Measurements from ENCODE around the gene TRMT44. TPM values are rescaled to one million over a fixed set of nuclear protein-coding genes. Genes with fewer than 3 reads are reported as not detected.
A peak's percentile ranks its signal among the peaks of the same experiment; 100 is the strongest.

Gene TRMT44
- total and polyA plus RNA-seq, 4 experiments from 2014 or later, result 4.3 to 33.0 (median 20.6) TPM

DNA sequence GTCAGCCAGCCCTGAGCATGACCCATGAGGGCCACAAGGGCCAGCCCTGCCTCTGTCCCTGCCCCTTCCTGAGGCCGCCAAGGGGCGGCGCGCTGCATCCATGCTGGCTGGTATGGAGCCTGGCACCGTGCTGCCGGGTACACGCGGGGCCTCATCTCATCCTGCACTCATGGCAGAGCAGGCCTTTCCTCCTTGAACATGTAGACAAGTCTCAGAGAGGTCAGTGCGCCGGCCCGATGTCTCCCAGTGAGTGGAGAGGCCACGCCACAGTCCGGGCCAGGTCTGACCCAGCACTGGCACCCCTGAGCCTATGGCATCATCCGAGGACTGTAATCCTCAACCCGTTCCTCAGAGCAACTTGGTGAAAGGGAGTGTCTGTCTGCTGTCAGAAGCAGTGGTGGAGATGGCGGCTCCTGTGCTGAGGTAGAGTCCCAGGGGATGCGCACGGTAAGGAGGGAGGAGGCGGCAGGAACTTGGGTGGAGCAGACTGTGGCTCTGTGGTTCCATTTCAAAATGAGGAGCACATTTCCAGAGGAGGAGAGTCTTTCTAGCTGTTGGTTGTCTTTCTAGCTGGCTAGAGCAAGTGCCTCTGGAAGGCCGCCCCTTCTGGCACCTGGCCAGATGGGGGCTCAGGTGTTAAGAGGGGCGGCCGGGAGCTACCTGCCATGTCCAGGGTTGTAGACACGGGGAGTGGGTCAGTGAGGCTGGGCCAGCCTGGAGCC lies 32.8 kb downstream of the TRMT44 start:
- H3K27me3 Mint-ChIP-seq, result no peaks in the 10 kb centered on the region
- peaks cover 25 to 32% of the 10 kb centered on the region in 2 donors for H3K36me3 Mint-ChIP-seq
- Histone ChIP-seq H3K27me3 (ENCODE audit: insufficient read depth, low read length) (no peaks in the 10 kb centered on the region), H3K36me3 (ENCODE audit: insufficient read depth, low read length) (peaks cover 8% of the 10 kb centered on the region), H3K4me3 (ENCODE audit: low read length in 2 of 2) (no peak overlapping the region), H3K9me3 (ENCODE audit: control insufficient read depth in 1 of 2, low read length in 2 of 2) (no peaks in the 10 kb centered on the region), H3K27ac (ENCODE audit: low read depth, low read length) (no peak overlapping the region), H3K4me1 (ENCODE audit: insufficient read depth, low read length) (no peaks in the 10 kb centered on the region)
- intact Hi-C loops (cut with micrococcal nuclease), result no loop called here
- peaks cover 0 to 4% (median 2%) of the 10 kb centered on the region in 4 donors for H3K4me1 Mint-ChIP-seq
- H3K27ac Mint-ChIP-seq, result peak overlapping the region in 1 of 7 donors; percentile 37
- POLR2A ChIA-PET (ENCODE audit: partially characterized antibody), result no interaction called here
- CTCF ChIA-PET (ENCODE audit: partially characterized antibody), result no interaction called here
- H3K9me3 Mint-ChIP-seq, result no peaks in the 10 kb centered on the region
- H3K4me3 Mint-ChIP-seq, result no peak overlapping the region
- DNase-seq, result no peak

- POLR2A ChIA-PET (ENCODE audit: partially characterized antibody), result no interaction called here
- H3K27ac Mint-ChIP-seq, result no peak overlapping the region
- H3K9me3 Mint-ChIP-seq, result no peaks in the 10 kb centered on the region
- Histone ChIP-seq H3K36me3 (ENCODE audit: insufficient read depth, low read length) (peaks cover 6% of the 10 kb centered on the region), H3K9me3 (ENCODE audit: control insufficient read depth in 1 of 2, low read length in 2 of 2) (no peaks in the 10 kb centered on the region), H3K27me3 (ENCODE audit: insufficient read depth, low read length) (no peaks in the 10 kb centered on the region), H3K4me3 (ENCODE audit: low read length in 2 of 2) (no peak overlapping the region), H3K27ac (ENCODE audit: low read depth, low read length) (no peak overlapping the region), H3K4me1 (ENCODE audit: insufficient read depth, low read length) (no peaks in the 10 kb centered on the region)
- peaks cover 24 to 27% of the 10 kb centered on the region in 2 donors for H3K36me3 Mint-ChIP-seq
- peaks cover 0 to 4% (median under 1%) of the 10 kb centered on the region in 4 donors for H3K4me1 Mint-ChIP-seq
- no peak for DNase-seq
- CTCF ChIA-PET (ENCODE audit: partially characterized antibody), result no interaction called here
- no peaks in the 10 kb centered on the region for H3K27me3 Mint-ChIP-seq
- intact Hi-C loops (cut with micrococcal nuclease), result no loop called here
- H3K4me3 Mint-ChIP-seq, result no peak overlapping the region
These were observed 33.5 kb downstream of the TRMT44 start for GRCh38 chr4:8473920-8474590.

DNA sequence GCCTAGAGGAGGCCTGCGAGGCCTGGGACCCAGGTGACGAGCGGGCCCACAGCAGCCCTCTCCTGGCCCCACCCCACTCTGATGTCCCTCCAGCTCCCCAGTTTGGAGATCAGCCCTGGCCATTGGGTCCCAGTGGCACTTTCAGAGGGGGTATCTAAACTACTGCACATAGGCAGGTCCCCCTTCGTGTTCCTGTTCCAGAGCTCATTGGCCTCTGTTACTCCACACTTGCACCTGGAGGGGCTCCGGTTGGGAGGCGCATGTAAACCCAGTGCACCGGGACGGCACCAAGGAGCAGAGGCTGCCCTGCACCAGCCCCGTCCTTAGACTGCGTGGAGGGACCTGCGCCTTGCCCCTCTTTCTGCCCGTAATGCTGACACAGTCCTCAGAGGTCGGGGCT lies 34.3 kb downstream of the TRMT44 start:
- Histone ChIP-seq H3K4me1 (ENCODE audit: insufficient read depth, low read length) (no peaks in the 10 kb centered on the region), H3K36me3 (ENCODE audit: insufficient read depth, low read length) (no peaks in the 10 kb centered on the region), H3K4me3 (ENCODE audit: low read length in 2 of 2) (no peak overlapping the region), H3K27ac (ENCODE audit: low read depth, low read length) (no peak overlapping the region), H3K27me3 (ENCODE audit: insufficient read depth, low read length) (no peaks in the 10 kb centered on the region), H3K9me3 (ENCODE audit: control insufficient read depth in 1 of 2, low read length in 2 of 2) (no peaks in the 10 kb centered on the region)
- Mint-ChIP-seq H3K4me1 (peaks cover 0 to 4% (median 2%) of the 10 kb centered on the region in 4 donors), H3K9me3 (no peaks in the 10 kb centered on the region), H3K4me3 (no peak overlapping the region), H3K27ac (peak overlapping the region in 1 of 7 donors; percentile 65), H3K36me3 (peaks cover 24% of the 10 kb centered on the region in 2 donors), H3K27me3 (no peaks in the 10 kb centered on the region)
- CTCF ChIA-PET (ENCODE audit: partially characterized antibody), result no interaction called here
- POLR2A ChIA-PET (ENCODE audit: partially characterized antibody), result no interaction called here
- DNase-seq, result no peak
- intact Hi-C loops (cut with micrococcal nuclease), result no loop called here

- POLR2A ChIA-PET (ENCODE audit: partially characterized antibody), result no interaction called here
- no peaks in the 10 kb centered on the region for H3K9me3 ChIP-seq (ENCODE audit: control insufficient read depth in 1 of 2, low read length in 2 of 2)
- intact Hi-C loops (cut with micrococcal nuclease), result no loop called here
- H3K36me3 ChIP-seq (ENCODE audit: insufficient read depth, low read length), result no peaks in the 10 kb centered on the region
- no peaks in the 10 kb centered on the region for H3K4me1 ChIP-seq (ENCODE audit: insufficient read depth, low read length)
- CTCF ChIA-PET (ENCODE audit: partially characterized antibody), result interaction anchor here (0.6 kb wide), 1 partner anchor 878 kb away, joined by 3 read pairs; no protein-coding TSS in a partner anchor
- Mint-ChIP-seq H3K4me1 (peaks cover 0 to 2% (median under 1%) of the 10 kb centered on the region in 4 donors), H3K27me3 (no peaks in the 10 kb centered on the region), H3K9me3 (no peaks in the 10 kb centered on the region), H3K36me3 (peaks cover 21 to 23% of the 10 kb centered on the region in 2 donors), H3K4me3 (no peak overlapping the region), H3K27ac (peak overlapping the region in 1 of 7 donors; percentile 35)
- DNase-seq, result no peak
- H3K4me3 ChIP-seq (ENCODE audit: low read length in 2 of 2), result no peak overlapping the region
- H3K27me3 ChIP-seq (ENCODE audit: insufficient read depth, low read length), result no peaks in the 10 kb centered on the region
- H3K27ac ChIP-seq (ENCODE audit: low read depth, low read length), result no peak overlapping the region
These were observed 35.4 kb downstream of the TRMT44 start for GRCh38 chr4:8475751-8476575.

- Mint-ChIP-seq H3K36me3 (peaks cover 17 to 21% of the 10 kb centered on the region in 2 donors), H3K9me3 (no peaks in the 10 kb centered on the region), H3K27ac (no peak overlapping the region), H3K4me3 (no peak overlapping the region), H3K27me3 (no peaks in the 10 kb centered on the region), H3K4me1 (peaks cover 0 to 2% (median under 1%) of the 10 kb centered on the region in 4 donors)
- ChIA-PET CTCF (ENCODE audit: partially characterized antibody) (no interaction called here), POLR2A (ENCODE audit: partially characterized antibody) (no interaction called here)
- Histone ChIP-seq H3K4me1 (ENCODE audit: insufficient read depth, low read length) (no peaks in the 10 kb centered on the region), H3K9me3 (ENCODE audit: control insufficient read depth in 1 of 2, low read length in 2 of 2) (no peaks in the 10 kb centered on the region), H3K4me3 (ENCODE audit: low read length in 2 of 2) (no peak overlapping the region), H3K36me3 (ENCODE audit: insufficient read depth, low read length) (no peaks in the 10 kb centered on the region), H3K27me3 (ENCODE audit: insufficient read depth, low read length) (no peaks in the 10 kb centered on the region), H3K27ac (ENCODE audit: low read depth, low read length) (no peak overlapping the region)
- no peak for DNase-seq
- intact Hi-C loops (cut with micrococcal nuclease), result no loop called here
These were observed 36.6 kb downstream of the TRMT44 start for GRCh38 chr4:8477095-8477635.

DNA sequence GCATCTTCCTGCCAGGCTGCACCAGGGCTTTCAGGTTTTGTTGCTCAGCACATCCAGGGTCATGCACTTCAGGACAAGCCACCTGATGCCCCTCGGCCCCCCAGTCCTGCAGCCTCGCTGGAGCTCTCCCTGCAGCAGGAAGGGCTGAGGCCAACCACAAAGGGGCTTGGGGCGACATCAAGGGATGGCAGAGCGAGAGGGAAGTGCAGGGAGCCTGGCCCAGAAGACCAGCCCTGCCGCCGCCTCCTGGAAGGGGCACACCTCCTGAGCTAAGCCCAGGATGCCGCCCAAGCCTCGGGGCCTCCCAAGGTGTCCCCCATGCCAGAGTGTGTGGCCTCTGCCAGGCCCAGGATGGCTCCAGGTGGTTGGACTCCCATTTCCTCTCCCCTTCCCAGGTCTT lies 37.1 kb downstream of the TRMT44 start:
- no peak overlapping the region for H3K4me3 ChIP-seq (ENCODE audit: low read length in 2 of 2)
- ChIA-PET POLR2A (ENCODE audit: partially characterized antibody) (no interaction called here), CTCF (ENCODE audit: partially characterized antibody) (no interaction called here)
- Mint-ChIP-seq H3K9me3 (no peaks in the 10 kb centered on the region), H3K27ac (no peak overlapping the region), H3K27me3 (no peaks in the 10 kb centered on the region), H3K4me1 (peaks cover 0 to 2% (median under 1%) of the 10 kb centered on the region in 4 donors), H3K4me3 (no peak overlapping the region), H3K36me3 (peaks cover 17 to 21% of the 10 kb centered on the region in 2 donors)
- DNase-seq, result no peak
- no peaks in the 10 kb centered on the region for H3K27me3 ChIP-seq (ENCODE audit: insufficient read depth, low read length)
- H3K4me1 ChIP-seq (ENCODE audit: insufficient read depth, low read length), result no peaks in the 10 kb centered on the region
- no peaks in the 10 kb centered on the region for H3K9me3 ChIP-seq (ENCODE audit: control insufficient read depth in 1 of 2, low read length in 2 of 2)
- H3K27ac ChIP-seq (ENCODE audit: low read depth, low read length), result no peak overlapping the region
- intact Hi-C loops (cut with micrococcal nuclease), result no loop called here
- H3K36me3 ChIP-seq (ENCODE audit: insufficient read depth, low read length), result no peaks in the 10 kb centered on the region

GRCh38 chr4:8478371-8478770 lies 37.8 kb downstream of the TRMT44 start:
- DNase-seq, result no peak
- H3K4me1 ChIP-seq (ENCODE audit: insufficient read depth, low read length), result no peaks in the 10 kb centered on the region
- H3K27ac ChIP-seq (ENCODE audit: low read depth, low read length), result no peak overlapping the region
- peaks cover 17 to 21% of the 10 kb centered on the region in 2 donors for H3K36me3 Mint-ChIP-seq
- H3K36me3 ChIP-seq (ENCODE audit: insufficient read depth, low read length), result no peaks in the 10 kb centered on the region
- ChIA-PET CTCF (ENCODE audit: partially characterized antibody) (no interaction called here), POLR2A (ENCODE audit: partially characterized antibody) (no interaction called here)
- H3K4me3 Mint-ChIP-seq, result no peak overlapping the region
- intact Hi-C loops (cut with micrococcal nuclease), result no loop called here
- peak overlapping the region in 2 of 7 donors; percentile 74 to 75 for H3K27ac Mint-ChIP-seq
- H3K27me3 ChIP-seq (ENCODE audit: insufficient read depth, low read length), result no peaks in the 10 kb centered on the region
- H3K9me3 ChIP-seq (ENCODE audit: control insufficient read depth in 1 of 2, low read length in 2 of 2), result no peaks in the 10 kb centered on the region
- no peak overlapping the region for H3K4me3 ChIP-seq (ENCODE audit: low read length in 2 of 2)
- H3K27me3 Mint-ChIP-seq, result no peaks in the 10 kb centered on the region
- no peaks in the 10 kb centered on the region for H3K9me3 Mint-ChIP-seq
- peaks cover 0 to 1% (median under 1%) of the 10 kb centered on the region in 4 donors for H3K4me1 Mint-ChIP-seq

All from CD4-positive, alpha-beta memory T cell (primary cell).